ENCODE data around the gene DOCK2.
"Not testable (repeated sequence)": the region's sequence is repeated elsewhere in the genome, so short reads cannot be mapped to it uniquely, and the experiment has no call there.

DNA sequence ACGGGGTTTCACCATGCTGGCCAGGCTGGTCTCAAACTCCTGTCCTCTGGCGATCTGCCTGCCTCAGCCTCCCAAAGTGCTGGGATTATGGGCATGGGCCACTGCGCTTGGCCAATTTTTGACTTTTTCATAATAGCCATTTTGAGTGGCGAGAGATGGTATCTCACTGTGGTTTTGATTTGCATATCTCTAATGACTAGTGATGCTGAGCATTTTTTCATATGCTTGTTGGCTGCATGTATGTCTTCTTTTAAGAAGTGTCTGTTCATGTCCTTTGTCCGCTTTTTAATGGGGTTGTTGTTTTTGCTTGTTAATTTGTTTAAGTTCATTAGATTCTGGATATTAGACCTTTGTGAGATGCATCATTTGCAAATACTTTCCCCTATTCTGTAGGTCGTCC is 129.9 kb downstream of the DOCK2 start:
- TF ChIP-seq, protein P1, sequence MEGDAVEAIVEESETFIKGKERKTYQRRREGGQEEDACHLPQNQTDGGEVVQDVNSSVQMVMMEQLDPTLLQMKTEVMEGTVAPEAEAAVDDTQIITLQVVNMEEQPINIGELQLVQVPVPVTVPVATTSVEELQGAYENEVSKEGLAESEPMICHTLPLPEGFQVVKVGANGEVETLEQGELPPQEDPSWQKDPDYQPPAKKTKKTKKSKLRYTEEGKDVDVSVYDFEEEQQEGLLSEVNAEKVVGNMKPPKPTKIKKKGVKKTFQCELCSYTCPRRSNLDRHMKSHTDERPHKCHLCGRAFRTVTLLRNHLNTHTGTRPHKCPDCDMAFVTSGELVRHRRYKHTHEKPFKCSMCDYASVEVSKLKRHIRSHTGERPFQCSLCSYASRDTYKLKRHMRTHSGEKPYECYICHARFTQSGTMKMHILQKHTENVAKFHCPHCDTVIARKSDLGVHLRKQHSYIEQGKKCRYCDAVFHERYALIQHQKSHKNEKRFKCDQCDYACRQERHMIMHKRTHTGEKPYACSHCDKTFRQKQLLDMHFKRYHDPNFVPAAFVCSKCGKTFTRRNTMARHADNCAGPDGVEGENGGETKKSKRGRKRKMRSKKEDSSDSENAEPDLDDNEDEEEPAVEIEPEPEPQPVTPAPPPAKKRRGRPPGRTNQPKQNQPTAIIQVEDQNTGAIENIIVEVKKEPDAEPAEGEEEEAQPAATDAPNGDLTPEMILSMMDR (IDR thresholded peaks at IDR 0.05), result not testable (repeated sequence)
- not testable (repeated sequence) for TF ChIP-seq POLR2A, POLR2AphosphoS5 (IDR thresholded peaks at IDR 0.05)
